22Rv1 (cell line): ENCODE results near the gene CORO2B.

Experiments used
- ZFX ChIP-seq: fragments of 450-650 bp; IDR thresholded peaks from 2 replicates; pipeline ENCODE4 v1.6.1; 2017; ENCODE audit warnings: antibody characterized with exemption, borderline replicate concordance
- TF ChIP-seq, protein P1 (sequence below): fragments of 450-650 bp; IDR thresholded peaks from 2 replicates; pipeline ENCODE4 v1.5.1; 2017; ENCODE audit warnings: mild to moderate bottlenecking

DNA sequence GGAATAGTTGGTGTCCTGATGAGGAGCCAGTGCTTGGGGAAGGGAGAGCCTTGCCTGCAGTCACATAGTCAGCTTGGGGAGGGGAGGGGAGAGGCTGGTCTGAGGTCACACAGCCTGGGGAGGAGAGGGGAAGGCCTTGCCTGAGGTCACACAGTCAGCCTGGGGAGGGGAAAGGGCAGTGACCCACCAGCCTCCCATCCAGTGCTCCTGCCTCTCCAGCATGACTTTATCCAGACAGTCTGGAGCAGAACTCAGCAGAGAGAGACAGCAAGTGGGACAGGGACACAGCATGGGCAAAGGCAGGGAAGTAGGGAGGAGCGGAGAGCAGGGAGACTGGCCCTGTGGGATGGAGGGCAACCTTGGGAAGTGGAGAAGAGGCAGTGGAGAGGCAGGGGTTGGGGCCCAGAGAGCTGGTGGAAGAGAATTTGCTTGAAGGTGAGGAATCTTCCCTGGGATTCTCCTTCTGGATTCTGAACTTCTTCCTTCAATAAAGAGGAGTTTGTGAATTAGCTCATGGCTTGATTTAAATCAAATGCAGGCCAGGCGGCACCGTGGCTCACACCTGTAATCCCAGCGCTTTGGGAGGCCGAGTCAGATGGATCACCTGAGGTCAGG is 64.5 kb downstream of the CORO2B start:
- TF ChIP-seq, protein P1, sequence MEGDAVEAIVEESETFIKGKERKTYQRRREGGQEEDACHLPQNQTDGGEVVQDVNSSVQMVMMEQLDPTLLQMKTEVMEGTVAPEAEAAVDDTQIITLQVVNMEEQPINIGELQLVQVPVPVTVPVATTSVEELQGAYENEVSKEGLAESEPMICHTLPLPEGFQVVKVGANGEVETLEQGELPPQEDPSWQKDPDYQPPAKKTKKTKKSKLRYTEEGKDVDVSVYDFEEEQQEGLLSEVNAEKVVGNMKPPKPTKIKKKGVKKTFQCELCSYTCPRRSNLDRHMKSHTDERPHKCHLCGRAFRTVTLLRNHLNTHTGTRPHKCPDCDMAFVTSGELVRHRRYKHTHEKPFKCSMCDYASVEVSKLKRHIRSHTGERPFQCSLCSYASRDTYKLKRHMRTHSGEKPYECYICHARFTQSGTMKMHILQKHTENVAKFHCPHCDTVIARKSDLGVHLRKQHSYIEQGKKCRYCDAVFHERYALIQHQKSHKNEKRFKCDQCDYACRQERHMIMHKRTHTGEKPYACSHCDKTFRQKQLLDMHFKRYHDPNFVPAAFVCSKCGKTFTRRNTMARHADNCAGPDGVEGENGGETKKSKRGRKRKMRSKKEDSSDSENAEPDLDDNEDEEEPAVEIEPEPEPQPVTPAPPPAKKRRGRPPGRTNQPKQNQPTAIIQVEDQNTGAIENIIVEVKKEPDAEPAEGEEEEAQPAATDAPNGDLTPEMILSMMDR = no peak
- no peak for TF ChIP-seq ZFX
